CD4-positive, alpha-beta T cell treated with Interleukin-6 at 100 ng/mL for 8 hours (primary cell): ENCODE results near the gene WNT2B.
"Not testable (repeated sequence)": the region's sequence is repeated elsewhere in the genome, so short reads cannot be mapped to it uniquely, and the experiment has no call there.

Experiments used
- DNase-seq: peaks from one replicate; pipeline ENCODE4 v3.0.0-alpha.2; 2020; ENCODE audit warnings: mixed read lengths, low spot score

WNT2B gene

GRCh38 chr1:112508278-112509004 lies at the start of gene WNT2B:
Gene WNT2B, plus strand, starts transcription at chr1:112508965. Its CDS starts 298 bp downstream, at chr1:112509263.
- DNase-seq: peak; percentile 36

DNA sequence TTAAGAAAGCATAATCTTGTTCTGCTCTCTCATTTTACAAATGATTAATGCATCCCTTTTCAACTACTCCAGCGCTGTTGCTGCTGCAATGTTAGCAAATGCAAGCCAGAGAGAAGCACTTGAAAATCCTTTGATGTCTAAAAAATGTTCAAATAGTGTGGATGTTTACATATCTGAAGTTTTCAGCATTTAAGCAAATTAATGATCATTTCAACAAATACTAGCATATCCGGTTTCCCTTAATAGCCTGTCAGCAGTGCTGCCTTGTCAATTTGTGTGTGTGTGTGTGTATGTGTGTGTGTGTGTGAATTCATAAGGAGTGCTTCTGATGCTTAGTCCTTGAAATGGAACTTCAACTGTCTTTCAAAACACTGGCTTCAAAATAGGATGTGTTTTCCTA lies 48.1 kb upstream of the WNT2B start:
- DNase-seq: no peak

GRCh38 chr1:112461200-112461871 lies 47.4 kb upstream of the WNT2B start:
- no peak for DNase-seq

- DNase-seq: no peak
Observed at GRCh38 chr1:112462953-112463279, 45.8 kb upstream of the WNT2B start.

GRCh38 chr1:112464501-112464900 lies 44.3 kb upstream of the WNT2B start:
- no peak for DNase-seq

DNA sequence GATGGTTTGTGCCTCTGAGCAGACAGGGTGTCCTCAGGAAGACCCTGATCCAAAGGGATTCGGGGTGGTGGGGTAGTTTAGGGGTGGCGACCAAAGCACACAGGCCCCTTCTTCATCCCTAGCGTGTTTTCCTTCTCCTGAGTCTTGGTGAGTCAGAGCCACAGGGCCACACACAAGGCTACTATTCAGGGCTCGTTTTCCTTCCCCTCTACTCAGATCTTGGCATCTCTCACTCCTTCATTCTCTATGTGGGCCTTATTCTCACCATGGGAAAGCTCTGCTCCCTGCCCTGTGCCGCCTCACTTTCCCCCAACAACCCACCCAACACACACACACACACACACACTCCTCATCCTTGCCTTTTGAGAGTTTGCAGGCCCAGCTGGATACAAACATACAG lies 43.6 kb upstream of the WNT2B start:
- no peak for DNase-seq

DNA sequence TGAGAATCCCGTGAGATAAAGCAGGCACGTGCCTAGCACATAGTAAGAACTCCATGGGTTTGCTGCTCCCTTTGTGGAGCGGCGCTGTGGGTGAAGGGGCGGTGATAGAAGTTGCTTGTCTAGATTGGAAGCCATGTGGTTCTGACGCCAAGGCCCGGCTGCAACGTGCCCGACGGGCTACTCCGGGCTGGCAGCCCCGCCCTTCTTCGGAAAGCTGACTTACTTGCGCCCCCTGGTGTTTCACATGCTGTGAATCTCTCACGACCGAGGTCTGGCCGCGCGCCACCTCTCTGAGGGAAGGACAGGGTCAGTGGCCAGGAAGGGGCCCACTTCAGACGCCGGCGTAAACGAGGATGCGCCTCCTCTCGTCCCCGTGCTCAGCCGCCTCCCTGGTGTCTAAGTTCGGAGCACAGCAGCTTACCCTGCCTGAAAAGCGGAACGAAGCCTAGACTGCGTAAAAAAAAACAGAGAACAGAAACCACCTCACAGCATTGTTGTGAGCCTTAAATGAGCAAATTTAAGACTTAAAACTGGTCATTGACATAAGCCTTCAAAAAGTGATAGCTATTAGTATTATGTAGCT lies 42.6 kb upstream of the WNT2B start:
- peak; percentile 82 for DNase-seq

GRCh38 chr1:112470324-112470723 lies 38.4 kb upstream of the WNT2B start:
- DNase-seq: not testable (repeated sequence)

DNA sequence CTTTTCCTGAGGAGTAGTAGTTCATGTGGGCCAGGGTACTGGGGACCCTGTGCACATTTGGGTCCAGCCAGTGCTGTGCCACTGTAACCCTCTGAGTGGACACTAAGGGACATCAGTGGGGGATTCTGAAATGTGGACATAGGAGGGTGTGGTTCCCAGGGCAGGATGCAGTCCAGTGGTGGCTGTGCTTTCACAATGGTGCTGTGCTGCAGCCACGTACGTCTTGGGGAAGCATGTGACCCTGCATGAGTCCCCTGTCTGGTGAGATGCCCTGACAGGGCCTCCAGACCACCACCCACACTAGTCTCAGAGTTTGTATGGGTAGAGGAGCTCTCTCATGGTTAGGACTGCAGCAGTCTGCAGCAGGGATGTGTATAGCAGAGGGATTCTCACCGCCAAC lies 37.8 kb upstream of the WNT2B start:
- DNase-seq: no peak

DNA sequence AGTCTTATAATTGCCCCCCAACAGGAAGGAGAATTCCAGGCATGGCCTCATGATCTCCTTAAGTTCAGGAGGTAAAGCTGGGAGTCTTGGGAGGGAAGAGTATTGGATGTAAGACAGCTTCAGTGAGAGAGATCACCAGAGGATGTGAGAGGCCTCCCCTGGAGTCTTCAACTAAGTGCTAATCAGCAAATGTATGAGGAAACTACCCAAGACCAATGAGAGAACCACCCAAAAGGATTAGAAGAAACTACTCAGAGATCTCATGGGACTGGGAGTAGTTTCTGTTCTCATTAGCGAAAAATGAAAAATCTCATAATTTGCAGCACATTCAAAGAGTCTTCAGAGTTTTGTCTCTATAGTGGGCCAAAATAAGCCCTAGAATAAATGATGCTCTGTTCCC lies 36.6 kb upstream of the WNT2B start:
- DNase-seq: no peak

DNA sequence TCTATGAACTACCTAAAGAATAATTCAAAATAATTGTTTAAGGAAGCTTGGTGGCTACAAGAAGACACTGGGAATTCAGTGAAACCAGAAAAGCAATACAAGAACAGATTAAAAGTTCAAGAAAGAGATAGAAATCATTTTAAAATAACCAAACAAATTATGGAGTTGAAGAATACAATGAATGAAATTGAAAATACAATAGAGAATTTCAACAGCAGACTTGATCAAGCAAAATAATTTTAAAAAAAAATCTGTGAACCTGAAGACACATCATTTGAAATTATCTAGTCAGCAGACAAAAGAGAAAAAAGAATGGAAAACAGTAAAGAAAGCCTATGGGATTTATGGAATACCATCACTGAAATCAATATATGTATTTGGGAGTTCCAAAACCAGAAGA lies 31.2 kb upstream of the WNT2B start:
- no peak for DNase-seq

DNA sequence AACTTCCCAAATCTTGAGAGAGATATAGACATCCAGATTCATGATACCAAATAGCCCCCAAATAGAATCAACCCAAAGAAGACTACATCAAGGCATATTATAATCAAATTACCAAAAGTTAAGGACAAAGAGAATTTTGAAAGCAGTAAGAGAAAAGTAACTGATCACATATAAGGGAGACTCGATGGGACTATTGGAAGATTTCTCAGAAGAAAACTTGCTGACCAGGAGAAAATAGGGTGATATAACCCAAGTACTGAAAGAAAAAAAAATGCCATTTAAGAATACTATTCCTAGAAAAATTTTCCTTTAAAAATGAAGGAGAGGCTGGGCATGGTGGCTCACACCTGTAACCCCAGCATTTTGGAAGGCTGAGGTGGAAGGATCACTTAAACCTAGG lies 30.5 kb upstream of the WNT2B start:
- DNase-seq: no peak

DNA sequence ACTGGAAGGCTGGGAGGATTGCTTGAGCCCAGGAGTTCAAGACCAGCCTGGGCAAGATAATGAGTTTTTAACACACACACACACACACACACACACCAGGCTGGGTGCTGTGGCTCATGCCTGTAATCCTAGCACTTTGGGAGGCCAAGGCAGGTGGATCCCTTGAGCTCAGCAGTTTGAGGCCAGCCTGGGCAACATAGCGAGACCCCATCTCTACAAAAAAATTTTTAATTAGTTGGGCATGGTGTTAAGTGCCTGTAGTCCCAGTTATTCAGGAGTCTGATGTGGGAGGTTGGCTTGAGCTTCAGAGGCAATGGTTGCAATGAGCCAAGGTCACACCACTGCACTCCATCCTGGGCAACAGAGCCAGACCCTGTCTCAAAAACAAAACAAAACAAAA lies 22.7 kb upstream of the WNT2B start:
- DNase-seq: not testable (repeated sequence)

- DNase-seq: not testable (repeated sequence)
Observed at GRCh38 chr1:112487686-112488085, 21.1 kb upstream of the WNT2B start.

- no peak for DNase-seq
Observed at GRCh38 chr1:112488141-112488540, 20.6 kb upstream of the WNT2B start.

DNA sequence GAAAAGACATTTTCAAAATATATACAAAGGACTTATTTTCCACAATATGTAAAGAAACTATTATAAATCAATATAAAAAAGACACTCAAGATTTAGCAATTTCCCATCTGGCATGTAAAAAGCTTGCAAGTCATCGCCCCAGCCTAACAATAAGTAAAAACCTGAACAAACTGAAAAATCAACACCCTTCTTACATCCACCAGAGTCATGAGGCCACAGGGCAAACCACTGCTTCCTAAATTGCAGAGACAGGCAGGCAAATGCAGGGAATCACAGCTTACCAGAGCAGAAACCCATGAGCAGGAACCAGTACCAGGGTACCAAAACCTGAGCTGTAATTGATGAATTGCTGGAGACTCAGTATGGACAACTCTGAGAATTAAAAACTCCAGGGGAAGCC lies 16.7 kb upstream of the WNT2B start:
- no peak for DNase-seq

DNA sequence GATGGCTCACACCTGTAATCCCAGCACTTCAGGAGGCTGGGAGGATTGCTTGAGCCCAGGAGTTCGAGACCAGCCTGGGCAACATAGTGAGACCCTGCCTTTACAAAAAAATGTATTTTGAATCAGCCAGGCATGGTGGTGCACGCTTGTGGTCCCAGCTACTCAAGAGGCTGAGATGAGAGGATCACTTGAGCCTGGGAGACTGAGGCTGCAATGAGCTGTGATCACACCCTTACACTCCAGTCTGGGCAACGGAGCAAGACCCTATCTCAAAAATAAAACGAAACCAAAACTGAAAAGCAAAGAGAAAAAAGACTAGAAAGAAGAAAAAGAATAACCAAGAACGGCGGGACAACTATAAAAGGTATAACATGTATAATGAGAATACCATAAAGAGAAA lies 15.4 kb upstream of the WNT2B start:
- DNase-seq: no peak

GRCh38 chr1:112496290-112496689 lies 12.5 kb upstream of the WNT2B start:
- DNase-seq: no peak

DNA sequence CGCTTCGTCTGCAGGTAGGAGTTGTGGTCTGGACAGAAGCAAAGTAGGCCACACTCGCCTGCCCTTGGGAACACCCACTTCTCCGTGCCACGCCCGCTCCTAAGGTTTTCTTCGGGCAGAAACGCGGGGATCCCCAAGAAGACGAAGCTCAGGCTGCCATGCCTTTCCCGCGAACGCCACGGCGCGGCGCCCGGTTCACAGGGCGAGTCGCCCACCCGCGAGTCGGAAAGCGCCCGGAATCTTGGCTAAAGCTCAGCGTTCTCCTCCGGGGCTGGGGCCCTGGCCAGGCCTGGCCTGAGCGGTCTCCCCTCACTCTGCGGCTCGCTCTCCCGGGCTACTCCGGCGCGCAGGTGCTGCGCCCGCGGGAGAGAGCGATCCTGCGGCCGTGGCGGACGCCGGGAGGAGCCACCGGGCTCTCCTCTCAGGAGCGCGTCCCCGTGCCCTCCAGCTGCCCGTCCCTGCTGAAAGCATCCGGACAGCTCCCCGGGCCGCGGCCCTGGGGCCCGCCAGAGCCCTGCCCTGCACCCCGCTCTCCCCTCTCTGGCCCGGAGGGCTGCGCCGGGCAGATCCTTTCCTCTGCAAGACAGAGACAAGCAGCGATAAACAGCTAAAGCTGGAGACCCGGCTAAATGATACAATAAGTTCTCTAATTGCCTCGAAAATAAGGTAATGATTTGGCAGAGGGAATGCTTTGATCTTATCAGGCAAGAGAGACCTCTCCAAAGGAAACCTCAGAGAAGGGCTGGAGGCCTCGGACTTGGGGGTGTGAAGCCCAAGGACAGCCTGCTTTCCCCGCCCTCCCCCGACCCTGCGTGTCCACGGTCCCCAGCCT lies 6.7 kb upstream of the WNT2B start:
- DNase-seq: peak; percentile 41

- no peak for DNase-seq
Observed at GRCh38 chr1:112502826-112503225, 5.9 kb upstream of the WNT2B start.

DNA sequence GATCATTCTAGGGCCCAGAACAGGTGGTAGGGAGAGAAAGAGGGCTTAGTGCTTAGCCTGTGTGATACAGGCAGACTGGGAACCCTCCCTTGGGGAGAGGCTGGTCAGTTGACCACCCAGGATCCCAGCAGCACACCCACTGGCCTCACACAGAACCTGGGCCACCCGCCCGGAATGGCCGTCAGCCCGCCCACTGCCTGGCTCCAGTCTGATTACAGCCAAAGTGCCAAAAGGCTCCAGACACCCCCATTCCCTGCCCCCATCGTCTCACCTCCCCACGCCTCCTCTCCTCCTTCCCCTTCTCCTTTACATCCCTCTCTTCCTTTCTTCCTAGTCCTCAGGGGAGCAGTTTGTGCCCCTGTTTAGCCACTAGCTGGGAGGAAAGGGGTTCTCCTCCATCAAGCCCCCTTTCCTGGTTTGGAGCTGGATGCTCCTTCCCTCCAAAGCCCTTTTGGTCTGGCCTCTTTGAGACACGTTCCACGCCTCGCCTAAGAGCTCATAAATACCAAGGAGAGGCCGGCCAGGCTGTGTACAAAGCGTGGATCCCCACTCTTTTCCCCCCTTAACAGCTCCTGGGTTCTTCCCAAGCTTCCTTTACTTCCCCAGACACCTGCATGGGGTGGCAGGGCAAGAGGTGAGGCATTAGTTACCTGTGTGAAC lies 4.6 kb upstream of the WNT2B start:
- no peak for DNase-seq
